ENCODE results near the gene LAMA2. TPM values are rescaled to one million over a fixed set of nuclear protein-coding genes. Genes with fewer than 3 reads are reported as not detected.

LAMA2 gene
- total RNA-seq, 1 donor from 2014 or later: 1.8 TPM

GRCh38 chr6:129033581-129033980 lies 150.6 kb downstream of the LAMA2 start:
- TF ChIP-seq CTCF (IDR thresholded peaks at IDR 0.05; ENCODE audit: insufficient read depth, low read depth, low read length): no peak
- no peak for TF ChIP-seq EZH2 (IDR thresholded peaks at IDR 0.05; ENCODE audit: insufficient read depth, low read length)
- no peaks in the 10 kb centered on the region for H3K4me1 Mint-ChIP-seq (ENCODE audit: low read depth, unreplicated experiment)
- no peaks in the 10 kb centered on the region for H3K36me3 Mint-ChIP-seq (ENCODE audit: low read depth, unreplicated experiment)
- Histone ChIP-seq H3K79me2 (ENCODE audit: insufficient read depth, low read length) (no peaks in the 10 kb centered on the region), H2AFZ (ENCODE audit: low read depth, low read length) (no peak overlapping the region), H3K4me1 (ENCODE audit: insufficient read depth, low read length) (no peaks in the 10 kb centered on the region), H3K27me3 (ENCODE audit: insufficient read depth, low read length) (no peaks in the 10 kb centered on the region), H4K20me1 (ENCODE audit: insufficient read depth, low read length) (no peaks in the 10 kb centered on the region), H3K4me3 (ENCODE audit: insufficient read depth, low read depth, low read length) (no peak overlapping the region), H3K36me3 (ENCODE audit: insufficient read depth, low read length) (no peaks in the 10 kb centered on the region), H3K27ac (ENCODE audit: low read depth, low read length) (no peak overlapping the region), H3K9ac (ENCODE audit: low read length) (no peak overlapping the region), H3K4me2 (ENCODE audit: low read length) (no peak overlapping the region), H3K9me3 (ENCODE audit: insufficient read depth, low read depth, low read length) (no peaks in the 10 kb centered on the region)
- H3K27me3 Mint-ChIP-seq (ENCODE audit: low read depth, unreplicated experiment): no peaks in the 10 kb centered on the region
- FAIRE-seq (no peak), DNase-seq (ENCODE audit: low read depth) (no peak)
- H3K27ac Mint-ChIP-seq (ENCODE audit: unreplicated experiment): no peak overlapping the region
- H3K9me3 Mint-ChIP-seq (ENCODE audit: unreplicated experiment): no peaks in the 10 kb centered on the region
- H3K4me3 Mint-ChIP-seq (ENCODE audit: unreplicated experiment): no peak overlapping the region

DNA sequence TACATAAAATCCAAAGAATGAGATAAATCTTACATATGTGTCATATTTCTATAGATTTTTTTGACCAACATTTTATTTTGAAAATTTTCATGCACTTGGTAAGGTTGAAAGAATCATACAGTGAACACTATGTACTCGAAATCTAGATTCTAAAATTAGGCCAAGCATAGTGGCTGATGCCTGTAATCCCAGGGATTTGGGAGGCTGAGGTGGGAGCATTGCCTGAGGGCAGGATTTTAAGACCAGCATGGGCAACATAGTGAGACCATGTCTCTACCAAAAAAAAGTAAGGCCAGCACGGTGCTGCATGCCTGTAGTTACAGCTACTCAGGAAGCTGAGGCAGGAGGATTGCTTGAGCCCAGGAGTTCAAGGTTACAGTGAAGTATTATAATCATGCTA lies 158.6 kb downstream of the LAMA2 start:
- no peaks in the 10 kb centered on the region for H4K20me1 ChIP-seq (ENCODE audit: insufficient read depth, low read length)
- H3K4me2 ChIP-seq (ENCODE audit: low read length): no peak overlapping the region
- H3K79me2 ChIP-seq (ENCODE audit: insufficient read depth, low read length): no peaks in the 10 kb centered on the region
- Mint-ChIP-seq H3K4me3 (ENCODE audit: unreplicated experiment) (no peak overlapping the region), H3K36me3 (ENCODE audit: low read depth, unreplicated experiment) (no peaks in the 10 kb centered on the region), H3K9me3 (ENCODE audit: unreplicated experiment) (no peaks in the 10 kb centered on the region), H3K27ac (ENCODE audit: unreplicated experiment) (no peak overlapping the region), H3K4me1 (ENCODE audit: low read depth, unreplicated experiment) (no peaks in the 10 kb centered on the region), H3K27me3 (ENCODE audit: low read depth, unreplicated experiment) (no peaks in the 10 kb centered on the region)
- no peak for FAIRE-seq
- no peaks in the 10 kb centered on the region for H3K27me3 ChIP-seq (ENCODE audit: insufficient read depth, low read length)
- no peak overlapping the region for H3K27ac ChIP-seq (ENCODE audit: low read depth, low read length)
- H3K9ac ChIP-seq (ENCODE audit: low read length): no peak overlapping the region
- no peak for DNase-seq (ENCODE audit: low read depth)
- H2AFZ ChIP-seq (ENCODE audit: low read depth, low read length): no peak overlapping the region
- no peaks in the 10 kb centered on the region for H3K4me1 ChIP-seq (ENCODE audit: insufficient read depth, low read length)
- no peak for TF ChIP-seq CTCF (IDR thresholded peaks at IDR 0.05; ENCODE audit: insufficient read depth, low read depth, low read length)
- no peak for TF ChIP-seq EZH2 (IDR thresholded peaks at IDR 0.05; ENCODE audit: insufficient read depth, low read length)
- no peak overlapping the region for H3K4me3 ChIP-seq (ENCODE audit: insufficient read depth, low read depth, low read length)
- H3K9me3 ChIP-seq (ENCODE audit: insufficient read depth, low read depth, low read length): no peaks in the 10 kb centered on the region
- no peaks in the 10 kb centered on the region for H3K36me3 ChIP-seq (ENCODE audit: insufficient read depth, low read length)

GRCh38 chr6:129046526-129046925 lies 163.6 kb downstream of the LAMA2 start:
- Histone ChIP-seq H3K9ac (ENCODE audit: low read length) (no peak overlapping the region), H3K36me3 (ENCODE audit: insufficient read depth, low read length) (no peaks in the 10 kb centered on the region), H3K27ac (ENCODE audit: low read depth, low read length) (no peak overlapping the region), H3K4me2 (ENCODE audit: low read length) (no peak overlapping the region), H3K27me3 (ENCODE audit: insufficient read depth, low read length) (no peaks in the 10 kb centered on the region), H2AFZ (ENCODE audit: low read depth, low read length) (no peak overlapping the region), H3K4me3 (ENCODE audit: insufficient read depth, low read depth, low read length) (no peak overlapping the region), H3K9me3 (ENCODE audit: insufficient read depth, low read depth, low read length) (no peaks in the 10 kb centered on the region), H4K20me1 (ENCODE audit: insufficient read depth, low read length) (no peaks in the 10 kb centered on the region), H3K79me2 (ENCODE audit: insufficient read depth, low read length) (no peaks in the 10 kb centered on the region), H3K4me1 (ENCODE audit: insufficient read depth, low read length) (no peaks in the 10 kb centered on the region)
- DNase-seq (ENCODE audit: low read depth) (no peak), FAIRE-seq (no peak)
- H3K9me3 Mint-ChIP-seq (ENCODE audit: unreplicated experiment): no peaks in the 10 kb centered on the region
- no peak overlapping the region for H3K4me3 Mint-ChIP-seq (ENCODE audit: unreplicated experiment)
- H3K36me3 Mint-ChIP-seq (ENCODE audit: low read depth, unreplicated experiment): no peaks in the 10 kb centered on the region
- no peaks in the 10 kb centered on the region for H3K27me3 Mint-ChIP-seq (ENCODE audit: low read depth, unreplicated experiment)
- peaks cover 6% of the 10 kb centered on the region for H3K4me1 Mint-ChIP-seq (ENCODE audit: low read depth, unreplicated experiment)
- H3K27ac Mint-ChIP-seq (ENCODE audit: unreplicated experiment): no peak overlapping the region
- TF ChIP-seq EZH2 (IDR thresholded peaks at IDR 0.05; ENCODE audit: insufficient read depth, low read length) (no peak), CTCF (IDR thresholded peaks at IDR 0.05; ENCODE audit: insufficient read depth, low read depth, low read length) (no peak)
